Neural crest cell (in vitro differentiated cells): ENCODE results near the gene TMEM236. TPM values are rescaled to one million over a fixed set of nuclear protein-coding genes. Genes with fewer than 3 reads are reported as not detected.
"Not testable (repeated sequence)": the region's sequence is repeated elsewhere in the genome, so short reads cannot be mapped to it uniquely, and the experiment has no call there.

Source experiments
- DNase-seq: peaks from one replicate; pipeline ENCODE4 v3.0.0; 2021; ENCODE audit warnings: low read depth, mixed read lengths, low spot score
- H3K27ac Mint-ChIP-seq: one replicate; pipeline ENCODE4 v1.8.0; 2021; ENCODE audit warnings: mild to moderate bottlenecking, mixed read lengths; ENCODE audit not compliant: unreplicated experiment
- H3K27me3 Mint-ChIP-seq: 2 replicates; pipeline ENCODE4 v1.8.0; 2021; ENCODE audit warnings: low read depth, mild to moderate bottlenecking, mixed read lengths
- H3K36me3 Mint-ChIP-seq: 2 replicates; pipeline ENCODE4 v1.8.0; 2021; ENCODE audit warnings: low read depth, mild to moderate bottlenecking, mixed read lengths
- H3K4me1 Mint-ChIP-seq: 2 replicates; pipeline ENCODE4 v1.8.0; 2021; ENCODE audit warnings: mixed read lengths
- H3K4me3 Mint-ChIP-seq: one replicate; pipeline ENCODE4 v1.8.0; 2021; ENCODE audit warnings: mild to moderate bottlenecking, mixed read lengths
- H3K9me3 Mint-ChIP-seq: 2 replicates; pipeline ENCODE4 v1.8.0; 2021; ENCODE audit warnings: mixed read lengths
- total RNA-seq: library from RNA; stranded (reverse); gene quantifications from 2 replicates; pipeline ENCODE4 v1.2.1, GENCODE V29; 2021
- TF ChIP-seq, protein P1 (sequence below): fragments of 200-600 bp; sonication (generic); conservative IDR thresholded peaks from 2 replicates; pipeline ENCODE4 v1.5.0; 2021; ENCODE audit warnings: antibody characterized with exemption, mild to moderate bottlenecking

TMEM236 gene
- total RNA-seq, 1 donor from 2014 or later = not detected

GRCh38 chr10:17712053-17712452, 39.9 kb upstream of the TMEM236 start:
- Mint-ChIP-seq H3K36me3 (peaks cover 22% of the 10 kb centered on the region), H3K9me3 (no peaks in the 10 kb centered on the region), H3K27me3 (no peaks in the 10 kb centered on the region), H3K27ac (no peak overlapping the region), H3K4me3 (no peak overlapping the region), H3K4me1 (peaks cover 27% of the 10 kb centered on the region)
- DNase-seq = no peak
- TF ChIP-seq, protein P1, sequence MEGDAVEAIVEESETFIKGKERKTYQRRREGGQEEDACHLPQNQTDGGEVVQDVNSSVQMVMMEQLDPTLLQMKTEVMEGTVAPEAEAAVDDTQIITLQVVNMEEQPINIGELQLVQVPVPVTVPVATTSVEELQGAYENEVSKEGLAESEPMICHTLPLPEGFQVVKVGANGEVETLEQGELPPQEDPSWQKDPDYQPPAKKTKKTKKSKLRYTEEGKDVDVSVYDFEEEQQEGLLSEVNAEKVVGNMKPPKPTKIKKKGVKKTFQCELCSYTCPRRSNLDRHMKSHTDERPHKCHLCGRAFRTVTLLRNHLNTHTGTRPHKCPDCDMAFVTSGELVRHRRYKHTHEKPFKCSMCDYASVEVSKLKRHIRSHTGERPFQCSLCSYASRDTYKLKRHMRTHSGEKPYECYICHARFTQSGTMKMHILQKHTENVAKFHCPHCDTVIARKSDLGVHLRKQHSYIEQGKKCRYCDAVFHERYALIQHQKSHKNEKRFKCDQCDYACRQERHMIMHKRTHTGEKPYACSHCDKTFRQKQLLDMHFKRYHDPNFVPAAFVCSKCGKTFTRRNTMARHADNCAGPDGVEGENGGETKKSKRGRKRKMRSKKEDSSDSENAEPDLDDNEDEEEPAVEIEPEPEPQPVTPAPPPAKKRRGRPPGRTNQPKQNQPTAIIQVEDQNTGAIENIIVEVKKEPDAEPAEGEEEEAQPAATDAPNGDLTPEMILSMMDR = no peak

GRCh38 chr10:17712717-17713471, 39.1 kb upstream of the TMEM236 start:
- H3K4me3 Mint-ChIP-seq = peak overlapping the region; percentile 79
- peaks cover 27% of the 10 kb centered on the region for H3K4me1 Mint-ChIP-seq
- no peaks in the 10 kb centered on the region for H3K9me3 Mint-ChIP-seq
- peaks cover 27% of the 10 kb centered on the region for H3K36me3 Mint-ChIP-seq
- no peaks in the 10 kb centered on the region for H3K27me3 Mint-ChIP-seq
- no peak for DNase-seq
- peak overlapping the region; percentile 73 for H3K27ac Mint-ChIP-seq
- TF ChIP-seq, protein P1 = no peak

GRCh38 chr10:17713758-17714157, 38.2 kb upstream of the TMEM236 start:
- no peaks in the 10 kb centered on the region for H3K9me3 Mint-ChIP-seq
- H3K27me3 Mint-ChIP-seq = no peaks in the 10 kb centered on the region
- peaks cover 33% of the 10 kb centered on the region for H3K36me3 Mint-ChIP-seq
- no peak overlapping the region for H3K4me3 Mint-ChIP-seq
- no peak overlapping the region for H3K27ac Mint-ChIP-seq
- DNase-seq = no peak
- peaks cover 27% of the 10 kb centered on the region for H3K4me1 Mint-ChIP-seq
- TF ChIP-seq, protein P1 = no peak

- Mint-ChIP-seq H3K9me3 (peaks cover 4% of the 10 kb centered on the region), H3K4me3 (no peak overlapping the region), H3K36me3 (peaks cover 40% of the 10 kb centered on the region), H3K27ac (no peak overlapping the region), H3K4me1 (peaks cover 27% of the 10 kb centered on the region), H3K27me3 (no peaks in the 10 kb centered on the region)
- TF ChIP-seq, protein P1 = no peak
- no peak for DNase-seq
Observed at GRCh38 chr10:17716161-17716560, 35.8 kb upstream of the TMEM236 start.

DNA sequence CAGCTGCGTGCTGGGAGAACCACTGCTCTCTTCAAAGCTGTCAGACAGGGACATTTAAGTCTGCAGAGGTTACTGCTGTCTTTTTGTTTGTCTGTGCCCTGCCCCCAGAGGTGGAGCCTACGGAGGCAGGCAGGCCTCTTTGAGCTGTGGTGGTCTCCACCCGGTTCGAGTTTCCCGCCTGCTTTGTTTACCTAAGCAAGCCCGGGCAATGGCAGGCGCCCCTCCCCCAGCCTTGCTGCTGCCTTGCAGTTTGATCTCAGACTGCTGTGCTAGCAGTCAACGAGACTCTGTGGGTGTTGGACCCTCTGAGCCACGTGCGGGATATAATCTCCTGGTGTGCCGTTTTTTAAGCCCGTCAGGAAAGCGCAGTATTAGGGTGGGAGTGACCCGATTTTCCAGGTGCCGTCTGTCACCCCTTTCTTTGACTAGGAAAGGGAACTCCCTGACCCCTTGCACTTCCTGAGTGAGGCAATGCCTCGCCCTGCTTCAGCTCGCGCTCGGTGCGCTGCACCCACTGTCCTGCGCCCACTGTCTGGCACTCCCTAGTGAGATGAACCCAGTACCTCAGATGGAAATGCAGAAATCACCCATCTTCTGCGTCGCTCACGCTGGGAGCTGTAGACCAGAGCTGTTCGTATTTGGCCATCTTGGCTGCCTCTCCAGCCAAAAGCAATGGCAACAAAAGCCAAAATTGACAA, 29.5 kb upstream of the TMEM236 start:
- DNase-seq, H3K27me3 Mint-ChIP-seq, H3K4me1 Mint-ChIP-seq, H3K27ac Mint-ChIP-seq, H3K9me3 Mint-ChIP-seq, H3K4me3 Mint-ChIP-seq: not testable (repeated sequence)
- peaks cover 40% of the 10 kb centered on the region for H3K36me3 Mint-ChIP-seq

- TF ChIP-seq, protein P1 = no peak
- Mint-ChIP-seq H3K4me3 (no peak overlapping the region), H3K27ac (no peak overlapping the region), H3K36me3 (peaks cover 23% of the 10 kb centered on the region), H3K4me1 (no peaks in the 10 kb centered on the region), H3K9me3 (no peaks in the 10 kb centered on the region), H3K27me3 (no peaks in the 10 kb centered on the region)
- DNase-seq = no peak
Observed at GRCh38 chr10:17725703-17726102, 26.3 kb upstream of the TMEM236 start.
